ENCODE measurements around the gene RPUSD4. TPM values are rescaled to one million over a fixed set of nuclear protein-coding genes. Genes with fewer than 3 reads are reported as not detected.

RPUSD4 gene
- total RNA-seq, 1 donor from 2014 or later: 21.0 TPM

DNA sequence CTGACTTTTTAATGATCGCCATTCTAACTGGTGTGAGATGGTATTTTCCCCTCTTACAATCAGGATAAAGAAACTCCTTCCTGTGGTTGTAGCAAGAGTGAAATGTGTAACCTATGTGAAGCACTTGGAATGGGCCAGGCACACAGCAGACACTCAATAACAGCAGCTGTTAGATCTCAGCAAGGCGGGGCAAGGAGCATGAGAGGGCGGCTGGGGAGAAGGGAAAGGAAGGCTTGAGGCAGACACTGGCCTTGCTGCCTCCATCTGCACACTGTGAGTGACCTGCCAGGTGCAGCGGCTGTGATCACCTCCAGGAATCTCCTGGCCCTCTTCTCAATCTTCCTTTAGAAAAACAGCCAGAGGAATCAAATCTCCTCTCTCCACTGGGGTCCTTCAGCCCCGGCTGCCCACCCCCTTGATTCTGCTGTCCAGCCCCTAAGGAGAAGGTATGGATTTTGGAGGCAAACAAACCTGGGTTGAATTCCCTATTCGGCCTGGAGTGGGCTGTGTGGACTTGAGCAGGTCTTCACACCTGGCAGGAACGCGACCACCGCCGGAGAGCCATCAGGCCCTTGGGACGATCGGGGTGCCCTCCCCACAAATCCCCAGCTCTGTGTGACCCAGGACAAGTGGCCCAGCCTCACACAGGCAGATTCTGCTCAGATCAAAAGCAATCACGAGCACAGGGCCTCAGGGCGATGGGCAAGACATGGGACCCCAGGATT lies 49.0 kb downstream of the RPUSD4 start:
- no peak for DNase-seq (ENCODE audit: low spot score)
- intact Hi-C loops (cut with DNase I): no loop called here
- no peak for ATAC-seq

DNA sequence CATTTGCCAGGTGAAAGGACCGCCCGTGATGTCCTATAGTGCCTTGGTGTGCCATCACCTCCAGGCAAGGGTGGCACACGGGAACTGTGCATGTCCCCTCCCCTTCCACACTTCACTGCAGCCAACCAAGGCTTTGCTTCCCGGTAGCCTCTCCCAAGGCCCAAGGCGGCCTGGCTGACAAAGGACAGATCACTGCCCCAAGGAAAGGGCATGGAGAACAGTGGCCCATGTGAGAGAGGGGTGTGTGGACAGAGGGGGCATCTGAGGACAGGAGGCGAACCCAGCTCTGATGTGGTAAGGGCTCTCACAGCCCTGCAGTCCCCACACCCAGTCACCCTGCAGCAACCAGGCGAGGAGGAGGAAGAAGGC lies 50.4 kb downstream of the RPUSD4 start:
- DNase-seq (ENCODE audit: low spot score) (no peak), ATAC-seq (no peak)
- intact Hi-C loops (cut with DNase I): no loop called here

DNA sequence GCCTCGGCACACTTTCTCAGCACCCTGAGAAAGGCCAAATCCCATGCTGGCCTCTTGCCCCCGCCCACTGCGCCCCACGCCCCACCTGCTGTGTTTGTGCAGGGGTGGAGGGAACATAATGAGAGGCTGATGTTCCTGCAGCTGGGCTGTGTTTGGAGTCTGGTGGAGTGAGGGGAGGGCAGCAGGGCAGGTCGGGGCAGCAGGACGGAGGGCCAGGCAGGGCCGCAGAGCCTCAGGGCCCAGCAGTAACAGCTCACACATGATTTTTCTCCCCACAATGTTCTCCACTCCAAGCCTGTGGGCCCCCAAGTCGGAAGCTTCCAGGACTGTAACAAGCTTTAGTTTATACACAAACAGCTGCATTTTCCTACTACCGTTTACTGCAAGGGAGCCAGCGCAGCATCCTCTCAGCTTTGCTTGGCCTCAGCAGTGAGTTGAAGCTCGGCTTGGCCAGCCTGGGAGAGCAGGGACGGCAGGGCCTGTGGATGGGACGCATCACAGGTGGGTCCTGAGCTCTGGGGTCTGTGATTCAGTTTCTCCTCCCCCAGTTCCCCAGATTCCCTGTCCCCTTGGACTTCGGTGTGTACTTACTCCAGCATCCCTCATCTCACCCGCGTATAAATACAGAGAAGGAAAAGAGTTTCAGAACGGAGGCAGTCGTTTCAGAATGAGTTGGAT lies 51.0 kb downstream of the RPUSD4 start:
- DNase-seq (ENCODE audit: low spot score): no peak
- intact Hi-C loops (cut with DNase I): no loop called here
- ATAC-seq: peak; percentile 29

DNA sequence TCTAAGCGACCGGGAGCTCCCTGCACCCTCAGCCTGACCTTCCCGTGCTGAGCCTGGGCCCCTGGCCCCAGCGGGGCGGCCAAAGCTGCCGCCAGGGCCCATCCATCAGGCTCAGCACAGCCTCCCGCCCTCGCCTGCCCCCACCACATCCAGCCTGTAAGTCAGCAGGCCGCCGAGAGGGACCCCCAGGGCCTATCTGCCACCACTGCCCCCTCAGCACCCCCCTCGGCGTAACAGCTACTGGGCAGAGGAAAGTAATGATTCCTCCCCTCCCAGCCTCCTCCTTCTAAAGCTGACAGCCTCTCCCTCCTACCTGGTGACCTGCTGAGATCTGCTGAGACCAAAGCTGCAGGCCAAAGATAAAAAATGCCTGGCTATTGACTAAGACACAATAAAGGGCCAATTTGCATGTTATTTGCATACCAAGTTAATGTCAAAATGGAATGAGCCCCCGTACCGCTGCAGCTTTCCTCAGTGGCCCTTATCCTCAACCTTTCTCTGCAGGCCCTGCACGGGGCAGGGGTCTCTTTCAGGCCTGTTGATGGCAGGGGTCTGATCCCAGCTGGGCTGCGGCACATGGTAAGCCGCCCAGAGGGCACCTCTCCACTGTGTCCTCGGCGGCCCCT lies 51.6 kb downstream of the RPUSD4 start:
- no peak for ATAC-seq
- no peak for DNase-seq (ENCODE audit: low spot score)
- intact Hi-C loops (cut with DNase I): no loop called here

DNA sequence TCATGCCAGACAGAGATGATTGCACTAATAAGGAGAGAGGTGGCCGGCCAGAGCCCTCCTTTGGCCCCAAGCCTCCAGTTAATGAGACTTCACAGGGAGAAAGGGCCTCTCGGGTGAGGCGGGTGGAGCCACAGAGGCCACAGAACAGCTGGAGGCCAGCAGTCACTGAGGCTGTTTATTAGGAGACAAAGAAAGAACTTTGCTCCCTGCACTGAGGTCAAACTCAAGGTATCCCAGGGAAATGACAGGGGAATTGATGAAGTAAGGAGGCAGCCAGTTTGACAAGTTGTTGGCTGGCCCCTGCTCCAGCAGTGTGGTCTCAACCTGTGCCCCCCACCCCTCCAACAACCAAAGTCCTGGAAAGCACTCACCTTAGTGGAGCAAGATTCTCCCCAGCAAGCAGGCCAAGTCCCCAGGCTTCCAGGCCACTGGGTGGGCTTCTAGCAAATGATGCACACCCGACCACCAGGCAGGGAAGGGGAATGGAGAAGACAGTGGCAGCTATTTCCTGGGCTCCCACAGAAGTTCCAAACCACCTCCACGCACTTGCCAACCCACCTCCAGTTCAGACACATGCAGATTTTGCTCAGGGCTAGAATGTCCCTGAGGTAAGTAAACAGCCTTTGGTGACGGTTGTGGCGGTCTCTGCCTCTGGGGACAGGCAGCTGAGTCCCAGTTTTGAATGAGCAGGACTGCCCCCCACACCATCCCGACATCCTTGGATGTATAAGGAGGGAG lies 53.2 kb downstream of the RPUSD4 start:
- ATAC-seq: no peak
- intact Hi-C loops (cut with DNase I): no loop called here
- DNase-seq (ENCODE audit: low spot score): no peak

DNA sequence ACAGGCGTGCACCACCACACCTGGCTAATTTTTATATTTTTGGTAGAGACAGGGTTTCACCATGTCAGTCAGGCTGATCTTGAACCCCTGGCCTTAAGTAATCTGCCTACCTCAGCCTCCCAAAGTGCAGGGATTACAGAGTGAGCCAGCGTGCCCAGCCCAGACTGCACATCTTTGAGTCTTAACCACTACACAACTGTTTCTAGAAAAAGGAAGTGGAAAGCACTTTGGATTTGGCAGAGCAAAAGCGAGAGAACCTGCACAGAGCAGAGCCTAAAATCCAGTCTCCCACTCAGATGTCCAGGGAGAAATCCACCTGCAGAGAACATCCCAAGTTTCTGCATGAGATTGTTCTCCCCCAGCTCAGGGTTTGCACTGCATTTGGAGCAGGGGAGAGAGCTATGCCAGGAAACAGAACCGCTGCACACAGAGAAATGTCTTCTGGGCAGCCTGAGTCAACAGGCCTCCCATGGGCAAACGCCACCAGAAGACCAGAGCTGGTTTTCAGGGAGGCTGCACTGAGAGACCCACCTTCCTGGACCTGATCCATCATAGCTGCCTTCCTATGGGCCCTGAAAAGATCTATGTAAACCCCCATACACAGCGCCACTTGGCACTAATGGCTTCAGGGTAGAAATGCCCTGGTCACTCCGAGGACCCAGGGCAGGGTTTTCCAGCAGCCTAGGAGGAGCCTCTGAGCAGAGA lies 54.0 kb downstream of the RPUSD4 start:
- no peak for DNase-seq (ENCODE audit: low spot score)
- no peak for ATAC-seq
- intact Hi-C loops (cut with DNase I): loop anchor here (2.0 kb wide), 1 partner anchor 57 kb away; no protein-coding TSS in a partner anchor

DNA sequence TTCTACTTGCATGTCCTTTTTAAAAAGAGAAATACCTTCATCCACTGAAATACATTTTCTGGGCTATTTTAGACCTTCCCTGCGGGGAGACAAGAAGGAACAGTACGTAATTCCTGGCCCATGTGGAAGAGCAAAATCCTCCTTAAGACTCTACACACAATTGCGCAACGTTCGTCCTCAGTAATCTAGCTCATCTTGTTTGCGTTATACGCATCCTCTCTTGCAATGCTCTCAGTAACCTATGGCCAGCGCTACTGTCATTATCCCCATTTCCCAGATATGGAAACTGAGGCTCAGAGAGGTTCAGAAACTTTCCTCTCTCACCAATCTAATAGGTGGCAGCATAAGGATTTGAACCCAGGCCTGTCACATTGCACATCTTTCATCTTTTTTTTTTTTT lies 54.6 kb downstream of the RPUSD4 start:
- intact Hi-C loops (cut with DNase I): loop anchor here (2.0 kb wide), 1 partner anchor 58 kb away; no protein-coding TSS in a partner anchor
- DNase-seq (ENCODE audit: low spot score) (no peak), ATAC-seq (no peak)

DNA sequence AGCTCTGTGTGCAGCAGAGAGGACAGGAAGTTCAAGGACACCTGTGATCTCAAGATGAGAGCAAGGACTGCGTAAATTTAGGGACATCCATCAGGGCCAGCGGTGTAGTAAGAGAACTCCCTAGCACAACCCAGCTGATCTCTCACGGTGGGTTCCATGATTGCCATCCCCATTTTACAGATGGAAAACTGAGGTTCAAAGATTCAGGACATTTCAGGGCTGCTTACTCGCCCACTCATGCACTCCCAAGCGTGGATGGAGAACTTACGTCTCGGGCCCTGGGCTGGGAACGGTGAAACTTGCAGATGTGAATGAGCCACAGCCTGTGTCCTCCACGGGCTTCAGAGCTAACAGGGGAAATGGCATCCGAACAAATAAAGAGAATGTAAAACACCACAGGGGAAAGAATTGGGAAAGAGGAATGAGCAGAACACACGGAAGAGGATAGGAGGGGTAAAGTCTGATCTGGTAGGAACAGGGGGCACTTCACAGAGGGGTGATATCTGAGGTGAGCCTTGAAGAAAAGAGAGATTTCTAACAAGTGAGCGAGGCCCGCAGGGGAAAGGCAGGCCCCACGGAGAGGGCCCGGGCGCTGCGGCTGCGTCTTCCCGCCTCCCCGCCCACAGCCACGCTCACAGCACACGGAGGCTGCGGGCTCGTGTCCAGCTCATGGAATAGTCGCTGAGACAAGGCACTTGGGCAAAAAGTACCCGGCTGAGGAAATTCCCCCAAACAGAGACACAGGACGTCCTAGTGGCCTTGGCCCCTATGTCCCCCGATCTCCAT lies 55.9 kb downstream of the RPUSD4 start:
- DNase-seq (ENCODE audit: low spot score): no peak
- no peak for ATAC-seq
- intact Hi-C loops (cut with DNase I): loop anchor here (2.0 kb wide), 1 partner anchor 59 kb away; no protein-coding TSS in a partner anchor

DNA sequence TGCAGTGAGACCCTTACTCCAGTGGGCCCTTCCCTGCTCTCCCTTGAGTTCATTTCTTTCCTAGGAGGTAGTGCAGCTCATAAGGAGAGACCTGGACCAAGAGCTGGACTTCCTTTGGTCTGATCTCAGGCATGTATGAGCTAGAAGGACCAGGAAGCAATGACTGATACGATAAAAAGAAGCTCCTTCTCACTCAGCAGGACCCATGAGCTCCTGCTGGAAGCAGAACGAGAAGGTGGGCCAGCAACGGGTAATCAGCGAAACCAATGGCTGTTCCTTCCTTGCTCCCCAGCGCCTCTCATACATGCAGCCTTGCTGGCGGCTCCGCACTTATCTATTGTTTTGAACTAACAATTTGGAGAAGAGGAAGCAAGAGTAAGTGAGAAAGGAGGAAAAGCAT lies 56.8 kb downstream of the RPUSD4 start:
- intact Hi-C loops (cut with DNase I): no loop called here
- DNase-seq (ENCODE audit: low spot score) (no peak), ATAC-seq (no peak)

DNA sequence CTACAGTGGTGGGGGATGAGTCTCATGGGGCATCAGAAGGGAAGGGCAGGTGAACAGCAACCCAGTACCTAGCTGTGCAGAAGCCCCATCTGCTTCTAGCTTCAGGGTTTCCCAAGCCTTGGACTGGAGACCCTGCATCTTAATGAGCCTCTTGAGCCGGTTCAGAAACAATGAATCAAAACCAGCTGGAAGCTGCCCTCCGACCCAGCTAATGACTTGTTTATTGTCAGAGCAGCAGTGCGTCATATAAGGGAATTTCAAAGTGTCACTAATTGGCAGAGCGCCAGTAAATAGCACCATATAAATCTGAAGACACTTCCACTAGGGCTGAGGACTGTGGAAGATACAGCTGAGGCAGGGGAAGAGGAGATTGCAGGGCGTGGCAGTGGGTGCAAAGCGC lies 57.5 kb downstream of the RPUSD4 start:
- intact Hi-C loops (cut with DNase I): no loop called here
- DNase-seq (ENCODE audit: low spot score): no peak
- no peak for ATAC-seq

DNA sequence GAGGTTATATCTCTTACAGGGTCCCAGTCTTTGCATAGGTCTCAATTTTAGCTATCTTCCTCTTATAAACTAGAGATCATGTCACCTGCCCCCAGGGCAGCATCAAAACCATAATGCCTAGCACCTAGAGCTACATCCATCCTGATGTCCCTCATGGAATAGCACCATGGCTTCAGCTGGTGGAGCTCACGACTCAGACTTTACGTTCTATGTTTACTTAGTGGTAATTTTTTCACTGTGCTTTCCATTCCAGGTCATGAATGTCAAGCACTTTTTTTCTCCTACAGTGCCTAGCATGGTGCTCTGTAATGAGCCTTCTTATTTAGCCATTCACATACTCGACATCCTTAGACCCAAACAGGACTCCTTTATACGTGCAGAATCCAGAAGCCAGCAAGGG lies 58.4 kb downstream of the RPUSD4 start:
- intact Hi-C loops (cut with DNase I): no loop called here
- DNase-seq (ENCODE audit: low spot score) (no peak), ATAC-seq (no peak)

DNA sequence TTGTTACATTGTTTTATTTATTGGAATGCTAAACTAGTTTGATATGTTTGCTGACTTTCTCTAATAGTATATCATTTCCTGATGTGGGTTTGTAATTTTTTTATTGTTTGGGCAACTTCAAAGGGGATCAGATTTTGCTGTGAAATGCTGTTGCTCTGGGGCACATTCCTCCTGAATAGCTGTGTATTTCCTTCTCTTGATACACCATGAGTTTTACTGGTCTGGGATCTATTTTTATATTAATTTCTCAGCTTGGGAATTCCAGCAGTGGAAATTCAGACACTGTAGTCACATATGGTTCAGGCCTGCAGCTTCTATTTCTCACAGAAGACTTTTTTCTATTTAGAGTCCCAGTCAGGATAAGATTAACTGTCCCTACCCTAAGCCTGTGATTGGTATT lies 58.9 kb downstream of the RPUSD4 start:
- intact Hi-C loops (cut with DNase I): no loop called here
- ATAC-seq: no peak
- no peak for DNase-seq (ENCODE audit: low spot score)

DNA sequence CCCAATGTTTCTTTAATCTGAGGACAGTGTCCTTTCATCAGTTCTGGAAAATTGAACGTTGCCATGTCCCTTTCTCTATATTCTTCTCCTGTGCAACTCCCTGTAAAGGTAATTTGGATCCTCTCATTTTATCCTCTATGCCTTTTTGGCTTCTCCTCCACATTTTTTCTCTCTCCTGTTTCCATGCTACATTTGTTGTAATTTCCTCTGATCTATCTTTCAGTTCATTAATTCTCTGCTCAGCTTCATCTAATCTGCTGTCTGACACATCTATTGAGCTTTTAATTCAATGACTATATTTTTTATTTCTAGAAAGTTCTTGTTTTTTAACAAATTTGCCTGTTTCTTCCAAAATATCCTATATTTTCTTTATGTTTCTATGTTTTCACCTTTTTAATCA lies 59.3 kb downstream of the RPUSD4 start:
- DNase-seq (ENCODE audit: low spot score) (no peak), ATAC-seq (no peak)
- intact Hi-C loops (cut with DNase I): no loop called here

Other genes starting within 250 kb of the RPUSD4 start
- 29.4 TPM for gene CDON, start 148.8 kb downstream of the RPUSD4 start, total RNA-seq
- 19.4 TPM for gene FAM118B, start 132 bp upstream of the RPUSD4 start, total RNA-seq
- gene SRPRA, start 57.2 kb upstream of the RPUSD4 start, total RNA-seq: 80.4 TPM
- gene FOXRED1, start 57.5 kb upstream of the RPUSD4 start, total RNA-seq: 27.9 TPM
- gene TIRAP, start 71.4 kb upstream of the RPUSD4 start, total RNA-seq: 15.5 TPM
- 12.1 TPM for gene DCPS, start 92.4 kb upstream of the RPUSD4 start, total RNA-seq
- gene ST3GAL4, start 144.0 kb upstream of the RPUSD4 start, total RNA-seq: 72.4 TPM

All from sciatic nerve (tissue), 2 donors.